Activated naive CD4-positive, alpha-beta T cell treated with Interleukin-2 at 50 U/mL for 16 hours (primary cell): ENCODE data around the gene THRB.

Source experiments
- DNase-seq: peaks from one replicate; pipeline ENCODE4 v3.0.0-alpha.2; 2020

Gene THRB

DNA sequence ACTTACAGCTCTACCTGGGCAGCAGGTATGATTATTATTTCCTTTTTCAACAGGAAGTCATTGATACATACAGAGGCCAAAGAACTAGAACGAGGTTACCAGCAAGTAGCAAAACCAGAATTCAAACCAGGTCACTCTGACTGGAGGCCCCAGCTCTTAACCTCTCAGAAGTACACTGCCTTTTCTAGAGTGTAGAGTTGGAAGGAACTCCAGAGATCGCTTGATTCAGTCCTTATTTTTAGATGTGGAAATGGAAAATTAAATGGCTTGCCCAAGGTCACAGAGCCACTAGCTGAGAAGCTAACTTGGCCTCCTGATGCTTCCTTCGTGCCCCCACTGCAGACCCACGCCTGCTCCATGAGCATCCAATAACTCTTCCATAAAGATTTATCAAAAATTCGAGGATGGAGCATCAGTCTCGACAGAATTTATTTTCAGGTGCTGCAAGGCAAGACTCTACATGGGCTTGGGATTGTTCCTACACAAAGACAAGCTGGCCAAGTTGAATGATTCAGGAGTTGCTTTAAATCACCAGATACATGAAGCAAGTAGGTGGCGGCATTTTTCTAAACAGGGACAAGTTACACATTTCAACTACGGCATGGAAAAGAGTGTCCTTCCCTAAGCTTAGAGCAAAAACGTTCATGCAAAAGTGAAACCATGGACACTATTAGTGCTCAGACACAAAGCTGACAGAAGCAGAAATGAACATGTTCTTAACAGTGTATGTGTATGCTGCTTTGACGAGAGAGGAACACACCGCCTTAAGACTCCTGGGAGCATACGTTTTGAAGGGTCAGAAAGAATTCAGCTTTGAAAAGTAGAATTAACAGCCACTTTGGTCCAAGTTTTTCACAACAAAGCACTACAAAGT lies 235.7 kb downstream of the THRB start:
- no peak for DNase-seq

DNA sequence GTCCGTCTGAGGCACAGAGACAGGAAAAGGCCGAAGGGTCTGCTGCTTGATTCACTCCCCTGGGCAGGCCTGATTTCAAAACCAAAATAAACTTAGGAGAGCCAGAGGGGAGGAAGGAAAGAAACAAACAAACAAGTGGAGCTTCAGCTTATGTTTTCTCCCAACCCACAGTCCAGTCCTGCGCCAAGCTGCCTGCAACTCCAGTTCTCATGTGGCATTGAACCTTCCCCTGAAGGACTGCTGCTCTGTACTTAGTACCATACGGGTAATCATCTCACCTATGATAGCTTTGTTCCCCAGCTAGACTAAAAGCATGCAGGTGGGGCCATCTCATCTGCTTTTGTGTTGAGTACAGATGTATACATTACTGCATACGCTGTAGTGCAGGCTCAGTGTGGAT lies 236.4 kb downstream of the THRB start:
- no peak for DNase-seq

DNA sequence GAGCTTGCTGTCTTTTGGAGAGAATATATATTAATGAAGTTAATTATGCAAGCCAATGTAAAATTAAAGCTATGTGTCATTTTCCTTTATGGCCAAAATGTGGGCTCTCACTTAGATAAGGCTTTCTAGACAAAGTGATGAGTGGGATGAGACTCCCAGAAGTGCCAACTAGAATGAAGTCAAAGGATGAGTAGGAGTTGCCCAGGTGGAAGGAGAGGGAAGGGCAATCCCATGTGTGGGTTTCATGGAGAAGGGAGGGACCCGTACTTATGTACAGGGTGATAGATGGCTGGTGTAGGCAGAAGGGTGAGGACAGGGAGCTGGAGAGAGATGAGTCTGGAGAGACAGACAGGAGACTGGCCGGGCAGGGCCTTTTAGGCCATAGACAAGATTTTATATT lies 239.2 kb downstream of the THRB start:
- DNase-seq = no peak

DNA sequence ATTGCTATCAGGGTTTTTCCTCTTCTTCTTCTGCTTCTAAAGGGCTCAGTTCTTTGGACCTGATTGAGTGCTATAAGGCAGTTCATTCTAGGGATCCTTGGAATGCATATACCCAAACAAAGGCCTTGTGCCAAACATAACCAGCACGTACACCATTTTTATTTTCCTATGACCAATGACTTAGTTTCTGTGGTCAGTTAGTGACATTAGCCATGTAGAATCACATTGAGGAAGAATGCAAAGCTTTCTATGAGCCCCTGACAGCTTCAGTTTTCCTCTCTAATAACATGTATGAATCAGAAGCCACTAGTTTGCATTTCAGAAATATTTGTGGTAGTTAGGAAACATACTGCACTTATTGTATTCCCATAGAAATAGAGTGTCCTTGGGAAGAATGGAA lies 240.0 kb downstream of the THRB start:
- no peak for DNase-seq

DNA sequence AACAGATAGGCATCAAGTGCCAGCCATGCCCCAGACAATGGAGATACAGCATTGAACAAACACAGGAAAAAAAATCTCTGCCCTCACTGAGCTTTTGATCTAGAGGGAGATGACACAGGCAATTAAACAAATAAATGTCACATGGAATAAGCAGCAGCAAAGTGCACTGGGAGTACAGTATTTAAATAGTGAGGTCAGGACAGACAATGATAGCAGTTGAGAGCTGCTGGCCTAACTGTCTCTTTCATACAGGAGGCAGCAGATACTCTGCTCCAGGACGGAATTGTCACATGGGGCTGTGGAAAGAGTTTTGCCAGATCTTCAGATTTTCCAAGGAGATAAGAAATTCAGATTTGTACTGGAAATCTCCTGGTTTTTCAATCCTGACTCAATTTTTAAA lies 241.3 kb downstream of the THRB start:
- no peak for DNase-seq

DNA sequence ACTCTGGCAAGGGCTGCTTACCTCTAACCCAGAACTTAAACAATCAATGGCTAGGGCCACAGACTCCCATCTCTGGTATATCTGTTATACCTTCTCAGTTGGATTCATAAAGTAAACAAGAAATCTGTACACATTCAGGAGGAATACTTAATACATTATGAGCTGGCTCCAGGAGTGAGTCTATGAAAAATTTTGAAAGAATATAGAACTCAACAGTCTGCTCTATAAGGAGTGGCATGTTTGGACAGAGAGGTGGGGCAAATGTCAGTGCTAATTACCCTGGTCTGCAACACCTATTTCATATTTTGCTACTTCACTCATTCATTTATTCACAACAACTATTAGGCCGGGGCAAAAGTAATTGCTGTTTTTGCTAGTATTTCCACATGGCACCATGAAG lies 245.1 kb downstream of the THRB start:
- no peak for DNase-seq

DNA sequence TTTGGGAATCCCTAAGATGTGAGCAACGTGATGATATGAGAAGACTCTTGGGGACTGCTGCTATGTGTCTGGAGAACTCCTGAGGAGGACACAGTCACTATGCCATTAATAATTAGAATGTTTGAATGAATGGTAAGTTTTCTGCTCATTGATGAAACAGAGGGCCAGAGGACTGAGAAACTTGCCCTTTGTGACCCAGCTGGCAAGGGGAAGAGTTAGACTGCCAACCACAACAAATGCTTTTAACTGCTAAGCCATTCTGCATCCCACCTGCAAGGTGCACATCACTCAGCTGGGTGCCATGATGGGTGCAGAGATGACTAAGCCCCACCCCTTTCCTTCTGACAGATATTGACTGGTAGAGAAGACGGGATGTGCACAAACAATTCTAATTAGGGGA lies 249.6 kb downstream of the THRB start:
- DNase-seq = no peak

DNA sequence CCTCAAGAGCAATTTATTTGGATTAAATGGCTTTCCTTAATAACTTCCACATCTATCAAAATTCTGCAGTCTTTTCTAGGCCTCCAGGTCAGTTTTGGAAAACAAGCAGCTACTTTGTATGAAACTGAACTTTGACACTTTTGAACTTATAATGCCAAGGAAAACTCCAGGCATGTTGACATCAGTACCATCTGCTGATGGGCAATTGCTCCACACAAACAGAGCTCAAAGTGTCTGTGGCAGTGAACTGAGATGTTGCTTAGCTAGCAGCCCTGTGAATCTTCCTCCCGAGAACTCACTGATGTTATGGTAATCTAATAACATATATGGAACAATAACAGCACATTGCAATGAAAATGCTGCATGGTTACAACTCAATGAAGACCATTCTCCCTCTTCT lies 250.2 kb downstream of the THRB start:
- no peak for DNase-seq

DNA sequence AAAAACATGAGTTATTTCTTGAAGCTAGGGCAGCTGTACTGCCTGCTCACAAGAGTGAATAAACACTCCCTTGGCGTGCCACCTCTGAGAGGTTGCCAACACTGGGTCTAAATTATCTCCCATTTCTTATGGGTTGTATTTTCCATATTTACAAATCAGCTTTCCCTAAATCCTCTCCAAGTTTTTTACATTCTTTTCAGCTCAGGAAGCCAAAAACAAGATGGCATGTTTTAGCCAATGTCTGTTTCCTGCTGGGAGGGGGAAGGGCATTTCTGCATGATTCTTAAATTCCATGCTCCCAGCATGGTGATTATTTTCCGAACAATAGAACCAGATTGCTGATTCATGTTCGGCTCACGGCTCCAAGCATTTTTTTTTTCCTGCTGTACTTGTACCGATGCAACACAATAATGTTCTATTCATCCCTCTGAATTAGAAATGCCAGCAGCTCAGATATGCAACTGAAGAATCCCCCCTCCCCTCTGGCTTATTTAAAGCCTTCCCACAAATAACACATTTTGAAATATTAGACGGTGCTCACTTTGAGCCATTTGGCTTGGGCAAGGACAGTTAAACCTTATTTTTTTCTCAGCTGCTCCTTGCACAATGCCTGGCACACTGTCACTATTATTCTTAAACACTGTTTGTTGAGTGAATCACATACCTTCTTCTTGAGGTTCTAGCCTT lies 252.5 kb downstream of the THRB start:
- no peak for DNase-seq

DNA sequence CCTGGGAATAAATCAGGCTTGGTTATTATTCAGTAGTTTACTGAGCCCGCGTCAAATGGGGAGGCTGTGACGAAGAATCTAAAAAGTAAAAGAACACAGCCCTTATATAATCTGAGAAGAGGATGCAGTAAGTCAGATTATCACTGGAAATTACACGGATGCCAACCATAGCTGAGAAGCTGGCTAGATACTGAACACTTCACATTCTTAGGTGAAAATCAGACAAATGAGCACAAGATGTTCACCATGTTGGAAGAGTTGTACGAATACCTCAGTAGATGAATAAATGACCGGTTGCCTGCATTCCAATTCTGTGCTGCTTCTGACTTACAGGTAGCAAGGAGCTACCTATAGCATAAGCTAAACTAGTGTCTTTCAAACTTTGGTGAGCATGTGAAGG lies 254.3 kb downstream of the THRB start:
- DNase-seq = no peak

DNA sequence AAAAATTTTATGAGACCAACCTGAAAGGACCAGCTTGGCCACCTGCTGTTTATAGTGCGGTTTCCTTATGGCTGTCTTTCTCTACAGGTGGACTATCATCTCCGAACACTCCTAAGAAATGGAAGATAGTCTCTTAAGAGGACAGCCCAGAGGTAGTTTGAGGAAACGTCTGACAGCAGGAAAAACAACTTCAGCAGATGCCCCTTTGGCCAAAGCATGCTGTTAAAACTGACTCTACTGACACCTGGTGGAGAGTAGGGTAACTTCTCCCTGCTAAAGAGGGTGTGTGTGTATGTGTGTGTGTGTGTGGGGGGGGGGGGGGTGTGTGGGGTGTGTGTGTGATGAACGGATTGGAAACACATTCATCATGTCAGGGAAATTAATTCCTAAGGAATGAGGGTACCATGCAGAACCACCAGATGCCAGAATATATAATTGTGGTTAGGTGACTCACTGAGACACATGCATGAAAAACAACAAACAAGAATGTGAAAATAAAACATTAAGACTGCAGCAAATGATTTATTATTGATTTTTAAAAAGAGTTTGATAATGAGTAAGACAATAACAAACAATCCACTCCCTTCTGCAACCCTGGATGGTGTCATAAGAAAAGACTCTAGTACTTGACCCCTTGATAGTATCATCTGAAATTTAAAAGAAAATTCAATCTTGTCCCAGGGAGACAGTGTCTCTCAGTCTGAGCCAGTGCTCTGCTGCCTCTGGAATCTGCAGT lies 256.5 kb downstream of the THRB start:
- DNase-seq = peak; percentile 3

DNA sequence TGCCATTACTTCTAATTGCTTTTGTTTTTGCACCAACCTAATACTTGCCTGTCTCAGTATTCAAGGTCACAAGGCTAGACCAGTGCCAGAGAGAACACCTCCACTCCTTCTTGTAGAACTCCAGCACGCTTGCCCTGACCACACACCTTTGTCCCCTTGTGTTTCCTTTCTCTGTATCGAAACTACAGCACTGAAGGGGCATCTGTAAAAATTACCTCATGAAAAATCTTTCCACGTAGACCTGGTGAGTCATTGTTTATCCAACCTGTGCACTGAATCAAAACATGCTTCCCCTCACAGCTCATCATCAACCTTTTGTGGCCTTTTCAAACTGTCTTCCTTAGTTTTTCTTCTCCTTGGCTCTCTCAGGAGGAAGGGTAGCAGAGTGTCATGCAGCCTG lies 259.5 kb downstream of the THRB start:
- no peak for DNase-seq

DNA sequence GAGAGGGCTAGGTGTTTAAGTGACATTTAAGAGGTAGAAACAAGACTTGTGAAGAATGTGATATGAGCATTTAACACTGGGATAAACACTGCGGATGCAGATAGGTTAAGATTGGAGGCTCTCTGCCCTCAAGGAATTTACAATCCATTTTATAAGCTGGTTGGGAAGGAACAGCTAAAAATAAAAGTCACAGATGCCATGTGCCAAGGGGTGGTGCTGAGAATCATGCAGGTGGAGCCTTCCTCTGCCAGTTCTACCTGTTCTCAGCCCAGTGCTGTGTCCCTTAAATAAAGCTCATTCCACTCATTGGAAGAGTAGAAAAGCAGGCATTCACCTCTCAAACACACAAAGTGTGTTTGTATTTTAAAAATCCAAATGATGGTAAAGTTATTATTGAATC lies 261.9 kb downstream of the THRB start:
- DNase-seq = no peak

DNA sequence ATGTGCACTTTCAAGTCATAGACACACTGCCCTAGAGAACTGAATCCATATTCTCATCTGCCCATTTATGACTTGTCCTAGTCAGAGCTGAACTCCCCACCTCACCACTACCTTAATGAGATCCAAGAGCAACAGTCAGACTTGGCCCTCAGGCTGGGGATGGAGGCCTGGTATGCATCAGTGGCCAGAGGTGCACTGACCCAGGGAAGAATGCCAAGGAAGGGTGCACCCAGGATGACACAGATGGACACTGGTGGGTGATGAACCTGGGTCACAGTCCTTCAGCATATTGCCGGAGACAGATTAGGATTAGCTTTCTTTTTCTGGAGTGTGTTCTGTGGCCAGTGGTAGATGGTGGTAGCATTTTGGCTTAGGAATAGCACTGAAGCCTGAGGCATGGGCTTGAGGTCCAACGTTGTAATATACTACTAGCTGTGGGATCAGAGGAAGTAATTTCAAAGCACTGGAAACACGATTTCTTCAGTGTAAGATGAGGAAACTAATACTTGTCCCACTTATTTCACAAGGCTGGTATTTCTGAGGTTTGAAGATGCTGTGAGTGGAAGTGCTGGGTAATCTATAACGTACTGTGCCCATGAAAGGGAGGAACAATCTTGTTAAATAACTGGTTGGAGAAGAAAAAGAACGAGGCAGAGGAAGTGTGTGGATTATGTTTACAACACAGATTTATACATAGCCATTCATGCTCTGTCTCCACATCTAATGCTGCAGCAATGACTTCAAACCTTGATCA lies 265.0 kb downstream of the THRB start:
- DNase-seq = no peak

DNA sequence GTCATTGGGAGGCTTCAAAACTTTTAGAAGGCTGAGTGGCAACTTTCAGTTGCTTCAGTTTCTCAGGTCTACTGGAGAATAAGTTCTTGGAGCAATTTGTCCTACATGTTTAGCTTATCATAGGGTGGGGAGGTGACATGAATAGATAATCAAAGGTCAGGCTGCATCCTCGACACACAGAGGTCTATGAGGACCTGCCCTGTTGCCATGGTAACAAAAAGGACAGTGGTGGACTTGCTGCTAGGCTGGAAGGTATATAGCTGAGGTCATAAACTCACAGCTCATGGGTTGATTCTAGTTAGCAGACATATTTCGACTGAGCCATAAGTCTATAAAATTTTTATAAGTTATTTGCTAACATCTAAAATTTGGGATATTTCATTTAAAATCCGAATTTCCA lies 267.0 kb downstream of the THRB start:
- DNase-seq = no peak

DNA sequence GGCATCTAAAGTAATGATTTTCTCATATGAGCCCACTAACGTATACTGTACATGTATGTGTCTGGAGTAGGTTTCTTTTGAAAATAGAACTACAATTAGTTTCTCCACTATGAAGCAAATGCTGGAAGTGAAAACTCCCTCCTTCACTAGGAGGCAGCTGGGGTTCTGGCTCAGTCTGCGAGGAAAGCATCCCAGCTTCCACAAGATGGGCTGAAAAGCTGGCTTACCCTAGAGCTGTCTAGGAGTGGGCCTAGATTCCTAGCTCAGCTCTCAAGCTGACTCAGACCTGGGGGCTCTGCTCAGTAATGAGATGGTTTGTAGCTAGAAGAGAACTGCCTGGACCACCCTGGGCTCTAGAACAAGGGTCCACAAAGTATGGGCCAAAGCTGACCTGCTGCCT lies 268.3 kb downstream of the THRB start:
- no peak for DNase-seq

DNA sequence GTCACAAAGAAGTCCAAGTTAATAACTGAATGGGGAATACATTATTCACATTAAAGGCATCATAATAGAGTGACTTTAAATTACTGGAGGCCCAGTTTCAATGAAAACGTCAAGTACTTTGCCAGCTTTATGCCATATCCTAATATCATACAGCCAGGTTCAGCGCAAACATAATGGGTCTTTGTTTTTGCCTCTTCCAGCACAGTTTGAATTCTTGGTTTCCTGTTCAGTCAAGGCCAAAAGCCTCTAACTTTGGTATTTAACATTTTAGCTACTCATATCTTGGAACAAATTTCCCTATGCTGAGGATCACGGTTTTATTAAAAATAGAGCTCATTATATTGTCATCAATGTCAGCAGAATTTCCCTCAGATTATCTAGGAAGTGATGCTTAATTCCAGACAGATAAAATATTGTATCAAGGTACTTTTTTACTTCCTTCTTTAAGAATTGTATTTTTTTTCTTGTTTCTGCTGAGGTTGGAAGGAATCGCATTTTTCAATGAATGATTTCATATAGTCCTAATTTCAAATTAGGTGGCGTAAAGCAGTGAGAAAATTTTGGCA lies 269.2 kb downstream of the THRB start:
- no peak for DNase-seq

DNA sequence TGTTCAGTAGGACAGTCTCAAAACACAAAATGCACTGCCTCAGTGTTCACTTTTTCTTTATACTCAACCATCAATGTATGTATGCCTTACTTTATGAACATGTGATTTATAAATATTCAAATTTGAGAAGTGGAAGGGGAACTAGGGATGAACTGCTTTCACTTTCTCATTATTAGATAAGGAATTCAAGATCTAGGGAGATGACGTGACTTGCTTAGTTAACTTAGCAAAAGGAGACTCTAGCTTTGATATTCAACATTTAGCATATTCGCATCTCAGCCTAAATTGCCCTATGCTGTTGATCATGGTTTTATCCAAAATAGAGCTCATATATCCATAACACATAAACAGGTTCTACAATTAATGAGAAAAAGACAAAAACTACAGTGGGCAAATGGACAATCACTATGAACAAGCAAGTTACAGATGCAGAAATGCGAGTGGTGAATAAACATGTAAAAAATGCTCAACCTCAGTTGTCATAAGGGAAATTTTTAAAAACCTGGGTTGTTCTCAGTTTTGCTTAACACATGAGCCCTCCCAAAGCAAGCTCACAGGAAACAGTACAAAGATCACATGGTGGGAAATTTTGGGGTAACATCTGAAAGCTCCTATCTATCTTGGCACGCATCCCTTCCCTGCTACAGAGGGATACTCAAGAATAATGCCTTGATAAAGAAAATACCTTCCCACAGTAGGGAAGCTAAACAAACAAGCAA lies 269.8 kb downstream of the THRB start:
- DNase-seq = no peak

DNA sequence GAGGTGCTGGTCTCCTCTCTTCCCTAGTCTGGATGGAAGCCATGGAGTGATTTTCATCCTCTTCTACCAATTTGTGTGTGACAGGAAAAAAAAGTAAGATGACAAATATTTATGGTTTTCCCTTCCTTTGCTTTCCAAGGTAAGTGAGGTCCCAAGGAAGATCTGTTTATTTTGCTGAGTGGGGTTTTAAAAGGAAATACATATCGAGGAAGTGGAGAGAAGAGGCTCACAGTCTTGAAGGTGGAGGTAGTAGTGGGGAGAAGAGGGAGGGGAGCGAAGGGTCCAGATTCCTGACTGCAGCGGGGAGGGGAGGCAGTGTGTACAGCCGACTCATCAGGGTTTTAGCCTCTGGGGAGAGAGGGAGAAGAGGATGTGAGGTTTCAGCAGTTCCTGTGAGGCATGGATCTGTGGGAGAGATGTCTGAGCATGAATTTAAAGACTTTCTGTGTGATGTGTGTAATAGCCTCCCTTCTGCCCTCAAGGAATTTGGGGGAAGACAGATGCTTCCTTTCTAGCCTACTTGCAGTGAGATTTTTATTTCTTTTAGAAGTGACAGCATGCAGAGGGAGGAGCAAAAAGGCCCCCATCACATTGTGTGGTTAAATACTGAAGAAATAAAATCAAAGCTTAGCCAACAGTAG lies 272.4 kb downstream of the THRB start:
- DNase-seq = no peak

DNA sequence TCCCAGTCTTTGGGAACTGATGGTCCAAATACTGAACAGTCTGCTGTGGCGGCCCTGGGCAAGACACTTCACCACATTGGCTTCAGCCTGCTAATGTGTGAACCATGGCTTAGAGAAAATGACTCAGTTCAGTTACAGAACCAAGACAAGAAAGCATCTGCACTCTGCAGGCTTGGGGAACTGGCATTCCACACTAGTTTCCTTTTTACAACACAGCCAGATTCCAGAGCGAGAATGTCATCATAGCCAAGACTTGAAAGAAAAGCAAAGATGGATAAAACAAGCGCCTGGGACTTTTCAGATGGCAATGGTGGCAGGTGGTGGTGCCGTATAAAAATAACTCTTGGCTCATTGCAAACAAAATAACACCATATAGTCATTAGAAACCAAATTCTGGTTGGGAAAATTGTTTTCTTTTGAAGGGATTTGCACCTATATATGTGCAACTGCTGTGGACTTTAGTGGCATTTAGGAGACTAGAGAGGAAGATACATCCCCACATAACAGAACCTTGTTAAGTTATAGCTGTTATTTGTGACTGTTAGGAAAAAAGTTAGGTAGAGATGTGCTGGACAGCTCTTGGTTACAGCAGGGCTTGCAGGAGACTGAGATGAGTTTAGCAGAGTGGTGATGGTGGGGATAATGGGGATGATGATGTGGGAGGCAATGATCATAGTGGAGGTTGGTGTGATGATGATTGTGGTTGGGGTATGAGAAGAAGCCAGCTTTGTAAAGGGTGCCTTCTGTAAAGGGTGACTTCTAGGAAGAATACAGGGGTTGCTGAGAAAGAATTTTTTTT lies 273.6 kb downstream of the THRB start:
- no peak for DNase-seq

DNA sequence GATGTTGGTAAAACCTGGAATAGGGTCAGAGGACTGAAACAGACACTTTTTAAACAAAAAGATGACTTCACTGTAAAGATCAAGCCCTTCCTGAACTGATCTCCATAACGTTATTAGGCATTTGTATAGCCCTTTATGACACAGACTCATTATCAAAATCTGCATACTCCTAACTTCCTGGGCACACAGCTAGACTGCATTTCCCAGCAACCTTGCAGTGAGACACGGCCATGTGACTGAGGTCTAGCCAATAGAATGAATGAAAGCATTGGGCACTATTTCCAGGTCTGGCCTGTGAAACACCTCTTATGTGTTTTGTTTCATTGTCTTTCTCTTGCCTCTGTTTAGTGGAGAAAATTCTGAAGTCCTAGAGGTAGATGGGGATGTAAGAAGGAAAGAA lies 279.1 kb downstream of the THRB start:
- no peak for DNase-seq
